HCT116 (cell line): ENCODE results near the gene VRK3. TPM values are rescaled to one million over a fixed set of nuclear protein-coding genes. Genes with fewer than 3 reads are reported as not detected.

ENCODE experiments used
- ATAC-seq: fragments of 200-7000 bp; cut with Tn5 transposase; 2 replicates; pipeline ENCODE4 v1.9.1; 2020; ENCODE audit warnings: mild to moderate bottlenecking, moderate library complexity
- BruUV-seq: library from RNA; stranded (reverse); fragments of 400-500 nt; replicated peaks from 2 replicates; lab custom pipeline; 2021; lab: Mats Ljungman, UMichigan
- CTCF ChIA-PET: fragments of 300-600 bp; sonication (Branson Sonifier 250); formaldehyde crosslinking; loops from one replicate; lab custom pipeline; 2021; ENCODE audit warnings: antibody characterized with exemption; lab: Charles Lee
- POLR2A ChIA-PET: fragments of 300-600, 350-600 bp; sonication (Branson Sonifier 250); formaldehyde crosslinking; loops from one replicate; lab custom pipeline; 2021; ENCODE audit warnings: antibody characterized with exemption; lab: Charles Lee
- RAD21 ChIA-PET, 2 experiments: fragments of 300-600 bp; sonication (Branson Sonifier 250); formaldehyde crosslinking; loops; one replicate each; lab custom pipeline; 2023; ENCODE audit warnings: low total read pairs in 2 of 2; ENCODE audit not compliant: uncharacterized antibody in 2 of 2, unreplicated experiment in 2 of 2, low non-redundant PET in 1 of 2; lab: Charles Lee
- DNase-seq: peaks from one replicate; pipeline ENCODE4 v3.0.0-alpha.2; 2010; ENCODE audit warnings: low read depth, low spot score
- H2AFZ ChIP-seq: fragments of 200-600 bp; shearing (Covaris generic), sonication (generic); 2 replicates; pipeline ENCODE4 v1.6.1; 2017; ENCODE audit warnings: low read depth, mixed run types, mixed read lengths, antibody characterized with exemption, low read length; ENCODE audit not compliant: poor library complexity, severe bottlenecking
- H3K27ac ChIP-seq: 2 replicates; pipeline ENCODE4 v1.5.1; 2012; ENCODE audit warnings: low read depth, low read length
- H3K27me3 ChIP-seq: fragments of 200-600 bp; sonication (generic); 2 replicates; pipeline ENCODE4 v1.6.1; 2016; ENCODE audit warnings: mixed run types, low read length, mixed read lengths; ENCODE audit not compliant: insufficient read depth
- H3K36me3 ChIP-seq, 2 experiments: fragments of 200-500 bp in 1 of 2; fragments of 200-600 bp in 1 of 2; sonication (Bioruptor generic) in 1 of 2; sonication (generic) in 1 of 2; 2 replicates each; pipeline versions ENCODE4 v1.5.1 to v1.6.1; 2014 to 2016; ENCODE audit warnings: low read length in 2 of 2, inconsistent platforms in 1 of 2, mixed read lengths in 1 of 2, mixed run types in 1 of 2; ENCODE audit not compliant: insufficient read depth in 2 of 2, control insufficient read depth in 1 of 2
- H3K4me1 ChIP-seq, 2 experiments: fragments of 200-600 bp in 1 of 2; sonication (generic) in 1 of 2; 2 replicates each; pipeline versions ENCODE4 v1.5.1 to v1.6.1; 2012 to 2017; ENCODE audit warnings: low read length in 2 of 2, inconsistent platforms in 1 of 2, mild to moderate bottlenecking in 1 of 2, mixed read lengths in 1 of 2, mixed run types in 1 of 2, moderate library complexity in 1 of 2; ENCODE audit not compliant: insufficient read depth in 2 of 2, control insufficient read depth in 1 of 2
- H3K4me2 ChIP-seq: fragments of 200-600 bp; sonication (generic); 2 replicates; pipeline ENCODE4 v1.6.1; 2017; ENCODE audit warnings: mixed run types, low read length, mixed read lengths
- H3K4me3 ChIP-seq, 2 experiments: fragments of 200-600 bp in 1 of 2; sonication (generic) in 1 of 2; replicated peaks in 1 of 2; 2 replicates each; pipeline ENCODE4 v1.5.1; 2011 to 2016; ENCODE audit warnings: low read length in 2 of 2, control low read depth in 1 of 2, low read depth in 1 of 2, mild to moderate bottlenecking in 1 of 2, mixed read lengths in 1 of 2, mixed run types in 1 of 2
- H3K79me2 ChIP-seq: fragments of 200-600 bp; sonication (generic); 2 replicates; pipeline ENCODE4 v1.6.1; 2017; ENCODE audit warnings: mild to moderate bottlenecking, mixed run types, low read length, moderate library complexity, mixed read lengths; ENCODE audit not compliant: insufficient read depth
- H3K9ac ChIP-seq: fragments of 200-600 bp; sonication (generic); 2 replicates; pipeline ENCODE4 v1.6.1; 2016; ENCODE audit warnings: low read length, mixed read lengths
- H3K9me2 ChIP-seq: fragments of 200-600 bp; sonication (generic), shearing (Covaris generic); 2 replicates; pipeline ENCODE4 v1.6.1; 2017; ENCODE audit warnings: mixed run types, mild to moderate bottlenecking, moderate library complexity; ENCODE audit not compliant: insufficient read depth
- H3K9me3 ChIP-seq, 2 experiments: fragments of 200-500 bp in 1 of 2; fragments of 200-600 bp in 1 of 2; sonication (Bioruptor generic) in 1 of 2; sonication (generic) in 1 of 2; 2 replicates each; pipeline ENCODE4 v1.6.1; 2014 to 2017; ENCODE audit warnings: low read length in 2 of 2, mixed read lengths in 2 of 2, inconsistent platforms in 1 of 2, low read depth in 1 of 2, mild to moderate bottlenecking in 1 of 2, mixed run types in 1 of 2, moderate library complexity in 1 of 2; ENCODE audit not compliant: control insufficient read depth in 1 of 2, insufficient read depth in 1 of 2
- H4K20me1 ChIP-seq: fragments of 200-600 bp; sonication (generic), shearing (Covaris generic); 2 replicates; pipeline ENCODE4 v1.6.1; 2017; ENCODE audit warnings: mixed run types, mild to moderate bottlenecking, moderate library complexity; ENCODE audit not compliant: insufficient read depth
- CEBPB ChIP-seq: IDR thresholded peaks from 2 replicates; pipeline ENCODE4 v1.6.1; 2012; ENCODE audit warnings: low read depth
- ELF1 ChIP-seq: IDR thresholded peaks from 2 replicates; pipeline ENCODE4 v1.6.1; 2012; ENCODE audit warnings: low read depth, borderline replicate concordance
- intact Hi-C: fragments of 100-400 bp; cut with micrococcal nuclease; formaldehyde crosslinking; loops from 2 replicates; pipeline ENCODE4 v1.10.0; 2022
- total RNA-seq: library from RNA; stranded (reverse); gene quantifications from one replicate; pipeline ENCODE4 v1.2.1, GENCODE V29; 2021; ENCODE audit not compliant: unreplicated experiment
- TF ChIP-seq, protein P1 (sequence below): IDR thresholded peaks from 2 replicates; pipeline ENCODE4 v1.6.1; 2012
- TF ChIP-seq, protein P2 (sequence below), 3 experiments: fragments of 200-600 bp in 1 of 3; sonication (generic) in 1 of 3; IDR thresholded peaks in 2 of 3; conservative IDR thresholded peaks in 1 of 3; 2 replicates each; pipeline ENCODE4 v1.5.1; 2012 to 2017; ENCODE audit warnings: low read depth in 2 of 3, low read length in 2 of 3, antibody characterized with exemption in 1 of 3, borderline replicate concordance in 1 of 3, control low read depth in 1 of 3, mild to moderate bottlenecking in 1 of 3, mixed read lengths in 1 of 3, mixed run types in 1 of 3, moderate library complexity in 1 of 3; ENCODE audit not compliant: insufficient read depth in 1 of 3
- TF ChIP-seq, protein P3 (sequence below): IDR thresholded peaks from 2 replicates; pipeline ENCODE4 v1.6.1; 2012

The VRK3 gene
- total RNA-seq, 1 experiment from 2014 or later = 44.0 TPM

DNA sequence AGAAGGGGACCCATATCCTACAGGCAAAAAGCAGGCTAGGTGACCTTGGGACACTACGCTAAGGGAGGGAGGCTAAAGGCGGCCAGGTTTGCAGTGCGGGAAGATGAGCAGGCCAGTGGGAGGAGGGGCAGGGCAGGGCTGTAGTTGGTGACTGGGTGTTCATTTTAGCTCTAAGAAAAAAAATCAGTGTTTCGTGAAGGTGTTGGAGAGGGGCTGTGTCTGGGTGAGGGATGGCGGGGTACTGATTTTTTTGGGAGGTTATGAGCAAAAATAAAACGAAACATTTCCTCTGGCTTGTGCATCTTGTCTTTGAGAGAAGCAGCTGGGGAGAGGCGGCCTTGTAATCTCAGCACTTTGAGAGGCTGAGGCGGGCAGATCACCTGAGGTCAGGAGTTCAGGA lies 91.5 kb downstream of the VRK3 start:
- no peaks in the 10 kb centered on the region for H3K9me2 ChIP-seq
- TF ChIP-seq, protein P1, sequence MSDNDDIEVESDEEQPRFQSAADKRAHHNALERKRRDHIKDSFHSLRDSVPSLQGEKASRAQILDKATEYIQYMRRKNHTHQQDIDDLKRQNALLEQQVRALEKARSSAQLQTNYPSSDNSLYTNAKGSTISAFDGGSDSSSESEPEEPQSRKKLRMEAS = no peak
- TF ChIP-seq, all 23 proteins: peak for 0
- Histone ChIP-seq H3K4me3 (no peak overlapping the region), H3K9ac (no peak overlapping the region), H3K9me3 (no peaks in the 10 kb centered on the region), H3K36me3 (peaks cover 0 to 7% of the 10 kb centered on the region in 2 experiments; a peak in 1 of 4 replicates), H3K27me3 (no peaks in the 10 kb centered on the region), H2AFZ (no peak overlapping the region), H3K79me2 (peaks cover 13% of the 10 kb centered on the region), H3K4me1 (peaks cover 6 to 21% of the 10 kb centered on the region in 2 experiments; a peak in 3 of 4 replicates), H3K4me2 (no peak overlapping the region), H3K27ac (no peak overlapping the region), H4K20me1 (no peaks in the 10 kb centered on the region)
- no TSS peak for BruUV-seq
- ATAC-seq = no peak
- intact Hi-C loops = no loop called here
- ChIA-PET CTCF (no interaction called here), POLR2A (no interaction called here), RAD21 (no interaction called here)
- DNase-seq = no peak

DNA sequence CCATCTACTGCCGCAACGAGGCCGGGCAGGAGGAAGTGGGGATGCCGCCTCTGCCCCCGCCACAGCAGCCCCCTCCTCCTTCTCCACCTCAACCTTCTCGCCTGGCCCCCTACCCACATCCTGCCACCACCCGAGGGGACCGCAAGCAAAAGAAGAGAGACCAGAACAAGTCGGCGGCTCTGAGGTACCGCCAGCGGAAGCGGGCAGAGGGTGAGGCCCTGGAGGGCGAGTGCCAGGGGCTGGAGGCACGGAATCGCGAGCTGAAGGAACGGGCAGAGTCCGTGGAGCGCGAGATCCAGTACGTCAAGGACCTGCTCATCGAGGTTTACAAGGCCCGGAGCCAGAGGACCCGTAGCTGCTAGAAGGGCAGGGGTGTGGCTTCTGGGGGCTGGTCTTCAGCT lies 92.4 kb downstream of the VRK3 start:
- intact Hi-C loops = no loop called here
- no peaks in the 10 kb centered on the region for H3K27me3 ChIP-seq
- H3K79me2 ChIP-seq = peaks cover 23% of the 10 kb centered on the region
- CTCF ChIA-PET = no interaction called here
- no peaks in the 10 kb centered on the region for H3K9me2 ChIP-seq
- ATAC-seq (no peak), DNase-seq (no peak)
- TF ChIP-seq, protein P1 = no peak
- TF ChIP-seq CEBPB = no peak
- TF ChIP-seq ELF1 = no peak
- TF ChIP-seq, protein P2, sequence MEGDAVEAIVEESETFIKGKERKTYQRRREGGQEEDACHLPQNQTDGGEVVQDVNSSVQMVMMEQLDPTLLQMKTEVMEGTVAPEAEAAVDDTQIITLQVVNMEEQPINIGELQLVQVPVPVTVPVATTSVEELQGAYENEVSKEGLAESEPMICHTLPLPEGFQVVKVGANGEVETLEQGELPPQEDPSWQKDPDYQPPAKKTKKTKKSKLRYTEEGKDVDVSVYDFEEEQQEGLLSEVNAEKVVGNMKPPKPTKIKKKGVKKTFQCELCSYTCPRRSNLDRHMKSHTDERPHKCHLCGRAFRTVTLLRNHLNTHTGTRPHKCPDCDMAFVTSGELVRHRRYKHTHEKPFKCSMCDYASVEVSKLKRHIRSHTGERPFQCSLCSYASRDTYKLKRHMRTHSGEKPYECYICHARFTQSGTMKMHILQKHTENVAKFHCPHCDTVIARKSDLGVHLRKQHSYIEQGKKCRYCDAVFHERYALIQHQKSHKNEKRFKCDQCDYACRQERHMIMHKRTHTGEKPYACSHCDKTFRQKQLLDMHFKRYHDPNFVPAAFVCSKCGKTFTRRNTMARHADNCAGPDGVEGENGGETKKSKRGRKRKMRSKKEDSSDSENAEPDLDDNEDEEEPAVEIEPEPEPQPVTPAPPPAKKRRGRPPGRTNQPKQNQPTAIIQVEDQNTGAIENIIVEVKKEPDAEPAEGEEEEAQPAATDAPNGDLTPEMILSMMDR (IDR thresholded peaks at IDR 0.05 in 2 of 3, conservative IDR thresholded peaks at IDR 0.05 in 1 of 3; ENCODE audit: borderline replicate concordance in 1 of 3, insufficient read depth in 1 of 3, low read depth in 2 of 3, low read length in 2 of 3) = no peak
- TF ChIP-seq, protein P3, sequence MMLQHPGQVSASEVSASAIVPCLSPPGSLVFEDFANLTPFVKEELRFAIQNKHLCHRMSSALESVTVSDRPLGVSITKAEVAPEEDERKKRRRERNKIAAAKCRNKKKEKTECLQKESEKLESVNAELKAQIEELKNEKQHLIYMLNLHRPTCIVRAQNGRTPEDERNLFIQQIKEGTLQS = no peak
- H3K4me1 ChIP-seq = peaks cover 7 to 25% of the 10 kb centered on the region in 2 experiments; a peak in 3 of 4 replicates
- no peaks in the 10 kb centered on the region for H3K9me3 ChIP-seq
- no peak overlapping the region for H3K4me3 ChIP-seq
- RAD21 ChIA-PET = no interaction called here
- no peak overlapping the region for H2AFZ ChIP-seq
- H3K27ac ChIP-seq = no peak overlapping the region
- POLR2A ChIA-PET = no interaction called here
- H3K36me3 ChIP-seq = peaks cover 0 to 10% of the 10 kb centered on the region in 2 experiments; a peak in 2 of 4 replicates
- no peak overlapping the region for H3K9ac ChIP-seq
- H3K4me2 ChIP-seq = no peak overlapping the region
- BruUV-seq = no TSS peak
- no peaks in the 10 kb centered on the region for H4K20me1 ChIP-seq
